H9 (cell line): ENCODE measurements around the gene PHAX. TPM values are rescaled to one million over a fixed set of nuclear protein-coding genes. Genes with fewer than 3 reads are reported as not detected.

ENCODE experiments used
- DNase-seq: peaks from one replicate; pipeline ENCODE4 v3.0.0-alpha.2; 2017
- H2AFZ ChIP-seq: one replicate; pipeline ENCODE4 v1.6.1; 2013; ENCODE audit warnings: mild to moderate bottlenecking, low read length, control low read depth, moderate library complexity
- H2AK5ac ChIP-seq: 2 replicates; pipeline ENCODE4 v1.6.1; 2013; ENCODE audit warnings: low read length, control low read depth, mixed read lengths; ENCODE audit not compliant: insufficient read length
- H2BK120ac ChIP-seq: one replicate; pipeline ENCODE4 v1.6.1; 2013; ENCODE audit warnings: low read depth, mild to moderate bottlenecking, low read length, control low read depth, inconsistent platforms; ENCODE audit not compliant: poor library complexity, severe bottlenecking
- H2BK12ac ChIP-seq: 2 replicates; pipeline ENCODE4 v1.6.1; 2013; ENCODE audit warnings: low read length, control low read depth, mixed read lengths, low read depth; ENCODE audit not compliant: insufficient read length
- H2BK15ac ChIP-seq: 2 replicates; pipeline ENCODE4 v1.6.1; 2013; ENCODE audit warnings: low read depth, low read length, control low read depth
- H2BK20ac ChIP-seq: one replicate; pipeline ENCODE4 v1.6.1; 2013; ENCODE audit warnings: low read depth, mild to moderate bottlenecking, low read length, control low read depth, inconsistent platforms; ENCODE audit not compliant: poor library complexity, severe bottlenecking
- H2BK5ac ChIP-seq: 2 replicates; pipeline ENCODE4 v1.6.1; 2013; ENCODE audit warnings: low read length, control low read depth, mixed read lengths; ENCODE audit not compliant: insufficient read length
- H3K14ac ChIP-seq: 2 replicates; pipeline ENCODE4 v1.6.1; 2013; ENCODE audit warnings: low read length, control low read depth; ENCODE audit not compliant: insufficient read depth
- H3K18ac ChIP-seq: 2 replicates; pipeline ENCODE4 v1.6.1; 2013; ENCODE audit warnings: low read depth, mild to moderate bottlenecking, mixed read lengths, low read length, control low read depth; ENCODE audit not compliant: insufficient read length
- H3K23ac ChIP-seq: 2 replicates; pipeline ENCODE4 v1.6.1; 2013; ENCODE audit warnings: low read length, control low read depth, mixed read lengths, low read depth; ENCODE audit not compliant: insufficient read length
- H3K23me2 ChIP-seq: 2 replicates; pipeline ENCODE4 v1.6.1; 2013; ENCODE audit warnings: low read depth, mild to moderate bottlenecking, mixed read lengths, low read length, control low read depth; ENCODE audit not compliant: insufficient read length, poor library complexity, severe bottlenecking
- H3K27ac ChIP-seq: 2 replicates; pipeline ENCODE4 v1.5.1; 2013; ENCODE audit warnings: low read length, control low read depth, mixed read lengths, low read depth; ENCODE audit not compliant: insufficient read length
- H3K27me3 ChIP-seq: 2 replicates; pipeline ENCODE4 v1.6.1; 2013; ENCODE audit warnings: low read length, control low read depth, inconsistent platforms; ENCODE audit not compliant: insufficient read depth
- H3K4ac ChIP-seq: 2 replicates; pipeline ENCODE4 v1.6.1; 2013; ENCODE audit warnings: low read depth, mild to moderate bottlenecking, control low read depth, inconsistent platforms, low read length, moderate library complexity
- H3K4me1 ChIP-seq: 2 replicates; pipeline ENCODE4 v1.6.1; 2013; ENCODE audit warnings: low read length, control low read depth, inconsistent platforms; ENCODE audit not compliant: insufficient read depth
- H3K4me2 ChIP-seq: 2 replicates; pipeline ENCODE4 v1.6.1; 2013; ENCODE audit warnings: low read length, control low read depth, mixed read lengths; ENCODE audit not compliant: insufficient read length, insufficient read depth
- H3K56ac ChIP-seq: 2 replicates; pipeline ENCODE4 v1.6.1; 2013; ENCODE audit warnings: low read depth, mild to moderate bottlenecking, mixed read lengths, low read length, control low read depth; ENCODE audit not compliant: insufficient read length
- H3K79me1 ChIP-seq: 2 replicates; pipeline ENCODE4 v1.6.1; 2013; ENCODE audit warnings: low read depth, mild to moderate bottlenecking, moderate library complexity, low read length, control low read depth, inconsistent platforms; ENCODE audit not compliant: insufficient read depth, poor library complexity, severe bottlenecking
- H3K79me2 ChIP-seq: 2 replicates; pipeline ENCODE4 v1.6.1; 2013; ENCODE audit warnings: low read length, control low read depth, inconsistent platforms; ENCODE audit not compliant: insufficient read depth
- H3K9ac ChIP-seq: 2 replicates; pipeline ENCODE4 v1.6.1; 2013; ENCODE audit warnings: low read length, control low read depth, mixed read lengths; ENCODE audit not compliant: insufficient read length; ENCODE audit errors: extremely low read depth
- H3K9me3 ChIP-seq: one replicate; pipeline ENCODE4 v1.6.1; 2013; ENCODE audit warnings: low read depth, low read length, inconsistent platforms; ENCODE audit not compliant: control insufficient read depth
- H3T11ph ChIP-seq: one replicate; pipeline ENCODE4 v1.6.1; 2013; ENCODE audit warnings: mild to moderate bottlenecking, low read length, control low read depth, inconsistent platforms
- H4K20me1 ChIP-seq: one replicate; pipeline ENCODE4 v1.6.1; 2013; ENCODE audit not compliant: control insufficient read depth, insufficient read length, insufficient read depth
- H4K5ac ChIP-seq: 2 replicates; pipeline ENCODE4 v1.6.1; 2013; ENCODE audit warnings: low read depth, mild to moderate bottlenecking, mixed read lengths, low read length, control low read depth; ENCODE audit not compliant: insufficient read length
- H4K8ac ChIP-seq: replicated peaks from 2 replicates; pipeline ENCODE4 v1.6.1; 2013; ENCODE audit warnings: low read length, control low read depth, mixed read lengths, low read depth; ENCODE audit not compliant: insufficient read length
- H4K91ac ChIP-seq: 2 replicates; pipeline ENCODE4 v1.6.1; 2013; ENCODE audit warnings: low read depth, mild to moderate bottlenecking, moderate library complexity, mixed read lengths, low read length, control low read depth; ENCODE audit not compliant: insufficient read length
- H3K27ac Mint-ChIP-seq, 3 experiments: 2 replicates in 2 of 3; 3 replicates in 1 of 3; pipeline ENCODE4 v1.8.0; 2020 to 2021; ENCODE audit warnings: mixed read lengths in 3 of 3, mild to moderate bottlenecking in 1 of 3, moderate library complexity in 1 of 3
- H3K27me3 Mint-ChIP-seq: 2 replicates; pipeline ENCODE4 v1.8.0; 2021; ENCODE audit warnings: low read depth, mild to moderate bottlenecking, moderate library complexity, mixed read lengths
- H3K36me3 Mint-ChIP-seq, 3 experiments: 2 replicates in 2 of 3; 3 replicates in 1 of 3; pipeline ENCODE4 v1.8.0; 2020 to 2021; ENCODE audit warnings: low read depth in 3 of 3, mixed read lengths in 3 of 3; ENCODE audit not compliant: insufficient read depth in 1 of 3
- H3K4me1 Mint-ChIP-seq, 2 experiments: 2 replicates each; pipeline ENCODE4 v1.8.0; 2020; ENCODE audit warnings: mixed read lengths in 2 of 2
- H3K4me3 Mint-ChIP-seq, 2 experiments: 2 replicates in 1 of 2; 3 replicates in 1 of 2; pipeline ENCODE4 v1.8.0; 2020 to 2021; ENCODE audit warnings: mild to moderate bottlenecking in 2 of 2, mixed read lengths in 2 of 2, moderate library complexity in 1 of 2
- H3K9me3 Mint-ChIP-seq, 2 experiments: 2 replicates in 1 of 2; 3 replicates in 1 of 2; pipeline ENCODE4 v1.8.0; 2020; ENCODE audit warnings: mild to moderate bottlenecking in 2 of 2, mixed read lengths in 2 of 2, moderate library complexity in 1 of 2
- WGBS: extraction: QIAGEN DNeasy Blood & Tissue Kit; methylation state at CpG from one replicate; pipeline ENCODE4 v1.1.7; 2013; ENCODE audit warnings: missing lambda C conversion rate, low lambda C conversion rate, mixed read lengths; ENCODE audit not compliant: insufficient read length; ENCODE audit errors: extremely low coverage; 5-methylcytosine and 5-hydroxymethylcytosine counted together
- total RNA-seq: library from RNA; stranded (reverse); gene quantifications from 2 replicates; pipeline ENCODE4 v1.2.1, GENCODE V29; 2021
- TF ChIP-seq, protein P1 (sequence below): fragments of 200-600 bp; sonication (generic); conservative IDR thresholded peaks from 3 replicates; pipeline ENCODE4 v1.8.0; 2021; ENCODE audit warnings: antibody characterized with exemption, mild to moderate bottlenecking

PHAX gene
- total RNA-seq, 1 experiment from 2014 or later, result 65.6 TPM

- H3K27me3 Mint-ChIP-seq, result no peaks in the 10 kb centered on the region
- no CpG with 5 or more reads among the region's 3 CpGs for WGBS
Measured at GRCh38 chr5:126631920-126632319, 31.2 kb downstream of the PHAX start.

More at GRCh38 chr5:126631920-126632319, 31.2 kb downstream of the PHAX start:
- H3K9ac ChIP-seq, result no peak overlapping the region
- no peaks in the 10 kb centered on the region for H3K23me2 ChIP-seq
- H3K9me3 ChIP-seq, result no peaks in the 10 kb centered on the region
- no peak overlapping the region for H2AFZ ChIP-seq
- no peaks in the 10 kb centered on the region for H3K79me2 ChIP-seq
- no peaks in the 10 kb centered on the region for H3K36me3 Mint-ChIP-seq
- no peaks in the 10 kb centered on the region for H4K20me1 ChIP-seq
- H2BK15ac ChIP-seq, result no peak overlapping the region
- H3K27ac Mint-ChIP-seq, result no peak overlapping the region; a peak in 1 of 7 replicates
- no peak overlapping the region for H2BK20ac ChIP-seq
- no peak overlapping the region for H3K18ac ChIP-seq
- no peak overlapping the region for H3K4me3 Mint-ChIP-seq
- no peak overlapping the region for H3K4ac ChIP-seq
- no peaks in the 10 kb centered on the region for H3K27me3 ChIP-seq
- no peak overlapping the region for H4K91ac ChIP-seq
- no peak overlapping the region for H2AK5ac ChIP-seq
- no peaks in the 10 kb centered on the region for H3K79me1 ChIP-seq
- no peak overlapping the region for H3K4me2 ChIP-seq
- no peak overlapping the region for H3K56ac ChIP-seq
- no peaks in the 10 kb centered on the region; a peak in 1 of 5 replicates for H3K9me3 Mint-ChIP-seq
- H4K8ac ChIP-seq, result no peak overlapping the region
- no peak overlapping the region for H3K27ac ChIP-seq
- no peak overlapping the region for H3T11ph ChIP-seq
- H3K23ac ChIP-seq, result no peak overlapping the region
- TF ChIP-seq, protein P1, sequence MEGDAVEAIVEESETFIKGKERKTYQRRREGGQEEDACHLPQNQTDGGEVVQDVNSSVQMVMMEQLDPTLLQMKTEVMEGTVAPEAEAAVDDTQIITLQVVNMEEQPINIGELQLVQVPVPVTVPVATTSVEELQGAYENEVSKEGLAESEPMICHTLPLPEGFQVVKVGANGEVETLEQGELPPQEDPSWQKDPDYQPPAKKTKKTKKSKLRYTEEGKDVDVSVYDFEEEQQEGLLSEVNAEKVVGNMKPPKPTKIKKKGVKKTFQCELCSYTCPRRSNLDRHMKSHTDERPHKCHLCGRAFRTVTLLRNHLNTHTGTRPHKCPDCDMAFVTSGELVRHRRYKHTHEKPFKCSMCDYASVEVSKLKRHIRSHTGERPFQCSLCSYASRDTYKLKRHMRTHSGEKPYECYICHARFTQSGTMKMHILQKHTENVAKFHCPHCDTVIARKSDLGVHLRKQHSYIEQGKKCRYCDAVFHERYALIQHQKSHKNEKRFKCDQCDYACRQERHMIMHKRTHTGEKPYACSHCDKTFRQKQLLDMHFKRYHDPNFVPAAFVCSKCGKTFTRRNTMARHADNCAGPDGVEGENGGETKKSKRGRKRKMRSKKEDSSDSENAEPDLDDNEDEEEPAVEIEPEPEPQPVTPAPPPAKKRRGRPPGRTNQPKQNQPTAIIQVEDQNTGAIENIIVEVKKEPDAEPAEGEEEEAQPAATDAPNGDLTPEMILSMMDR, result no peak
- 0 out of 4 replicates have a peak, but pooled peaks cover 3% of the 10 kb centered on the region in 2 experiments for H3K4me1 Mint-ChIP-seq
- no peak overlapping the region for H4K5ac ChIP-seq
- H2BK12ac ChIP-seq, result no peak overlapping the region
- H3K14ac ChIP-seq, result no peak overlapping the region
- DNase-seq, result no peak
- no peak overlapping the region for H2BK5ac ChIP-seq
- no peaks in the 10 kb centered on the region; the same call in 1 of the 2 replicates for H3K4me1 ChIP-seq
- no peak overlapping the region for H2BK120ac ChIP-seq
